ENCODE measurements around the gene CCR4.
"Not testable (repeated sequence)": the region's sequence is repeated elsewhere in the genome, so short reads cannot be mapped to it uniquely, and the experiment has no call there.

The CCR4 gene

DNA sequence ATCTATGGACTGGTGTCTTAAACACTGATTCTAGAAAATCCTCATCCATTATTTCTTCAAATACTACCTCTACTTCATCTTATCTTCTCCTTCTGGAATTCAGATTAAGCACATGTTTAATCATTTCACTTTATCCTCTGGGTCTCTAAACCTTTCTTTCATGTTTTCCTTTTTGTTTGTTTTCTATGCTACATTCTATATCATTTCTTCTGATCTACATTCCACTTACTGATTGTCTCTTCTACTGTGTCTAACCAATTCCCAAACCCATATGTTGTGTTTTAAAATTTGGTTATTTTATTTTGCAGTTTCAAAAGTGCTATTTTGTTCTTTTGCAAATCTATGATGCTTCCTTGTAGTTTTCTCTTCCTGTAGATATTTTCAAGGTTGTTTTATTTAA, 31.7 kb downstream of the CCR4 start:
- no peaks in the 10 kb centered on the region for H3K27me3 ChIP-seq (replicated peaks)
- no peaks in the 10 kb centered on the region for H3K36me3 ChIP-seq (replicated peaks)
- DNase-seq: no peak
- H3K27ac ChIP-seq: no peak overlapping the region
- in situ Hi-C loops (cut with HindIII; ENCODE audit: low pct_ligation_motif_present, low sequenced_read_pairs): no loop called here
- no peak overlapping the region for H3K4me3 ChIP-seq (ENCODE audit: low read depth, low read length)
- TF ChIP-seq, protein P1, sequence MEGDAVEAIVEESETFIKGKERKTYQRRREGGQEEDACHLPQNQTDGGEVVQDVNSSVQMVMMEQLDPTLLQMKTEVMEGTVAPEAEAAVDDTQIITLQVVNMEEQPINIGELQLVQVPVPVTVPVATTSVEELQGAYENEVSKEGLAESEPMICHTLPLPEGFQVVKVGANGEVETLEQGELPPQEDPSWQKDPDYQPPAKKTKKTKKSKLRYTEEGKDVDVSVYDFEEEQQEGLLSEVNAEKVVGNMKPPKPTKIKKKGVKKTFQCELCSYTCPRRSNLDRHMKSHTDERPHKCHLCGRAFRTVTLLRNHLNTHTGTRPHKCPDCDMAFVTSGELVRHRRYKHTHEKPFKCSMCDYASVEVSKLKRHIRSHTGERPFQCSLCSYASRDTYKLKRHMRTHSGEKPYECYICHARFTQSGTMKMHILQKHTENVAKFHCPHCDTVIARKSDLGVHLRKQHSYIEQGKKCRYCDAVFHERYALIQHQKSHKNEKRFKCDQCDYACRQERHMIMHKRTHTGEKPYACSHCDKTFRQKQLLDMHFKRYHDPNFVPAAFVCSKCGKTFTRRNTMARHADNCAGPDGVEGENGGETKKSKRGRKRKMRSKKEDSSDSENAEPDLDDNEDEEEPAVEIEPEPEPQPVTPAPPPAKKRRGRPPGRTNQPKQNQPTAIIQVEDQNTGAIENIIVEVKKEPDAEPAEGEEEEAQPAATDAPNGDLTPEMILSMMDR (IDR thresholded peaks at IDR 0.05; ENCODE audit: low read depth, low read length, missing control alignments): no peak

GRCh38 chr3:32984918-32985317, 33.5 kb downstream of the CCR4 start:
- in situ Hi-C loops (cut with HindIII; ENCODE audit: low pct_ligation_motif_present, low sequenced_read_pairs); H3K27ac ChIP-seq; H3K36me3 ChIP-seq (replicated peaks); H3K4me3 ChIP-seq (ENCODE audit: low read depth, low read length); DNase-seq; H3K27me3 ChIP-seq (replicated peaks): not testable (repeated sequence)

DNA sequence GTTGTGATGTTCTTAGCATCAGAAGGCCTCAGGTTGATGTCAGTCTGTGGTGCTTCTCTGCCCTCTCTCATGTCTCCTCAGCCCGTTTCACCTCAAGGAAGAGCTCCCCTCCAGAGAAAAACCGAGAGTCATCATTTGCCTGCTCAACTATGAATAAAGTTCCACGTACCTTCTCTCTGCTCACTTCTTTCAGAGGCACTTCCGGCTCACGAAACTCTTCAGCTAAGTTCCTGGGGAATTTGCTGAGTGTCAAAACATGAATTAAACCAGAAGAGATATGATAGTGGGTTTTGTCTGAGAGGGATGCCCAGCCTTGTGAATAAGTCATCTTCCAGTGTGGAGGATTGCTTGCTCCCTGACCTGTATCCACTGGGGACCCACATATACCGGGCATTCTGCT, 37.7 kb downstream of the CCR4 start:
- in situ Hi-C loops (cut with HindIII; ENCODE audit: low pct_ligation_motif_present, low sequenced_read_pairs): no loop called here
- H3K36me3 ChIP-seq (replicated peaks): no peaks in the 10 kb centered on the region

GRCh38 chr3:32990116-32990515, 38.7 kb downstream of the CCR4 start:
- TF ChIP-seq, protein P1 (IDR thresholded peaks at IDR 0.05; ENCODE audit: low read depth, low read length, missing control alignments): no peak
- in situ Hi-C loops (cut with HindIII; ENCODE audit: low pct_ligation_motif_present, low sequenced_read_pairs): no loop called here

More for the DNA sequence above, 37.7 kb downstream of the CCR4 start:
- no peak overlapping the region for H3K27ac ChIP-seq
- no peak overlapping the region for H3K4me3 ChIP-seq (ENCODE audit: low read depth, low read length)
- TF ChIP-seq, protein P1 (IDR thresholded peaks at IDR 0.05; ENCODE audit: low read depth, low read length, missing control alignments): no peak
- H3K27me3 ChIP-seq (replicated peaks): no peaks in the 10 kb centered on the region
- no peak for DNase-seq

GRCh38 chr3:32991781-32992180, 40.3 kb downstream of the CCR4 start:
- in situ Hi-C loops (cut with HindIII; ENCODE audit: low pct_ligation_motif_present, low sequenced_read_pairs): no loop called here
- DNase-seq: no peak
- H3K4me3 ChIP-seq (ENCODE audit: low read depth, low read length): no peak overlapping the region
- TF ChIP-seq, protein P1 (IDR thresholded peaks at IDR 0.05; ENCODE audit: low read depth, low read length, missing control alignments): no peak
- no peak overlapping the region for H3K27ac ChIP-seq
- peaks cover 1% of the 10 kb centered on the region for H3K36me3 ChIP-seq (replicated peaks)
- no peaks in the 10 kb centered on the region for H3K27me3 ChIP-seq (replicated peaks)

More at GRCh38 chr3:32990116-32990515, 38.7 kb downstream of the CCR4 start:
- Histone ChIP-seq H3K27ac (no peak overlapping the region), H3K36me3 (replicated peaks) (no peaks in the 10 kb centered on the region), H3K27me3 (replicated peaks) (no peaks in the 10 kb centered on the region), H3K4me3 (ENCODE audit: low read depth, low read length) (no peak overlapping the region)
- no peak for DNase-seq

DNA sequence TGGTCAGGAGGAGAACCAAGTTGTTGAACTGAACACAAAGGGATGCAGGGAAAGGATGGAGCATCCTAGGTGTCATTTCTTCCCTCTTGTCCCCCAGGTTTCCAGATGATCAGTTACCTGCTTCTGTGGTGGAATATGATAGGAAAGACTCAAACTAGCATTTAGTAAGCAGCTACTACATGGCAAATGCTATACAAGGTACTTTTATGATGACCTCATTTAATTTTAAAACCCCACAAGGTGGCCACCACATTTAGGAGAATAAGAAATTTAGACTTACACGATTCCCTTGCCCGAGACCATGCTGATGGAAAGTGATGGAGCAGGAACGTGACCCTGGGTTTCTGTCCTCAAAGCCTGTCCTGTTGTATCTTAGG, 40.9 kb downstream of the CCR4 start:
- DNase-seq: no peak
- Histone ChIP-seq H3K27ac (no peak overlapping the region), H3K4me3 (ENCODE audit: low read depth, low read length) (no peak overlapping the region), H3K36me3 (replicated peaks) (peaks cover 4% of the 10 kb centered on the region), H3K27me3 (replicated peaks) (no peaks in the 10 kb centered on the region)
- in situ Hi-C loops (cut with HindIII; ENCODE audit: low pct_ligation_motif_present, low sequenced_read_pairs): no loop called here
- TF ChIP-seq, protein P1 (IDR thresholded peaks at IDR 0.05; ENCODE audit: low read depth, low read length, missing control alignments): no peak
